GM13976 (cell line): ENCODE data around the gene KRT10.
"Not testable (repeated sequence)": the region's sequence is repeated elsewhere in the genome, so short reads cannot be mapped to it uniquely, and the experiment has no call there.

ENCODE experiments used
- DNase-seq: peaks from one replicate; pipeline ENCODE4 v3.0.0; 2012; ENCODE audit warnings: low spot score
- CTCF ChIP-seq: IDR thresholded peaks from 2 replicates; pipeline ENCODE4 v1.5.1; 2012; ENCODE audit warnings: borderline replicate concordance, mild to moderate bottlenecking; ENCODE audit not compliant: insufficient read depth; ENCODE audit errors: extremely low read depth, missing control alignments, control extremely low read depth
- in situ Hi-C: fragments of 300-500 bp; cut with MboI; formaldehyde crosslinking; loops from one replicate; pipeline ENCODE4 v1.12.0; 2022; ENCODE audit warnings: low sequenced_read_pairs, mixed read lengths, inconsistent platforms; ENCODE audit not compliant: unreplicated experiment

Gene KRT10

GRCh38 chr17:40859536-40859935 is 37.1 kb upstream of the KRT10 start:
- TF ChIP-seq CTCF, result no peak
- no peak for DNase-seq
- in situ Hi-C loops, result no loop called here

GRCh38 chr17:40858667-40859066 is 36.3 kb upstream of the KRT10 start:
- DNase-seq, in situ Hi-C loops: not testable (repeated sequence)

GRCh38 chr17:40857535-40857934 is 35.1 kb upstream of the KRT10 start:
- TF ChIP-seq CTCF, result no peak
- in situ Hi-C loops, result no loop called here
- no peak for DNase-seq

GRCh38 chr17:40854175-40854814 is 31.9 kb upstream of the KRT10 start:
- DNase-seq, result no peak
- in situ Hi-C loops, result no loop called here

GRCh38 chr17:40852364-40852763 is 29.9 kb upstream of the KRT10 start:
- no peak for TF ChIP-seq CTCF
- in situ Hi-C loops, result no loop called here
- DNase-seq, result no peak

More at GRCh38 chr17:40854175-40854814, 31.9 kb upstream of the KRT10 start:
- no peak for TF ChIP-seq CTCF

- DNase-seq, result no peak
- in situ Hi-C loops, result no loop called here
- TF ChIP-seq CTCF, result no peak
Measured at GRCh38 chr17:40850293-40850972, 28.0 kb upstream of the KRT10 start.

GRCh38 chr17:40849723-40850122 is 27.3 kb upstream of the KRT10 start:
- in situ Hi-C loops, result no loop called here
- no peak for DNase-seq
- no peak for TF ChIP-seq CTCF
